Measurements from ENCODE around the gene ATP7B.

Gene ATP7B

DNA sequence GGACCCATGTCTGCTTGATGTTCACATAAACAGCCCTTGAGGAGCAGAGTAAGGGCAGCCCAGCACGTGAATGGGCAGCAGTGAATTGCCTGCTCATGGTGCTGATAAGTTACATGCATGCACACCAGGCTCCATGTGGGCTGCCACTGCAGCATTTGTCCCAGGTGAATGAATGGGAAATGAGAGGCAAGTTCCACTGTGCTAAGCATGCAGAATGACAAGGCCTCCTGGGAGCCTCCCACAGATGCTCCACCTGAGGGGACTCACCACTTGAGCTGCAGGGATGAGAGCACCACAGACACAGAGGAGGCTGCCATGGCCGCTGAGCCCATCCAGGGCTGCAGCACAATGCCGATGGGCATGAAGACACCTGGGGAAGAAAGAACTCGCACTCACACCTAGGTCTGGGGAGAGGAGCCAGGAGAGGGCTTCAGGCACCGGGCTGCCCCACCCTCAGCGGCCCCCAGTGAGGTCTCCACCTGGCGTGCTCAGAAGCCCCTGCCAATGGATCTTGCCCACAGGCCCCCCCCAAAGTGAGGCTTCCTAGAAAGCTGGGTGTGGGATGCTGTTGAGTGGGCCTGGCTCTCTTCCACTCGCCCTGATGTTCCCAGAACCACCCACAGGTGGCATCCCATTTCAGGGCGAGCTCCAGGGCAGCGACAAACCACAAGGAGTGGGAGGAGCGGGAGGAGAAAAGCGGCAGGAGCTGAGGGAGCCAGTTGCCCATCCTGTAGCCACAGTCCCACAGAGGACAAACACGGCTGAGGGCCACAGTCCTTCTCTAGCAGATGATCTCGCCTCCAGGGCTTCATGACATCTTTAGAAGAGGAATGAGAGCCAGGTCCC lies 75.7 kb downstream of the ATP7B start:
- H3K4me3 ChIP-seq (ENCODE audit: low read depth, low read length) = no peak overlapping the region
- TF ChIP-seq, protein P1, sequence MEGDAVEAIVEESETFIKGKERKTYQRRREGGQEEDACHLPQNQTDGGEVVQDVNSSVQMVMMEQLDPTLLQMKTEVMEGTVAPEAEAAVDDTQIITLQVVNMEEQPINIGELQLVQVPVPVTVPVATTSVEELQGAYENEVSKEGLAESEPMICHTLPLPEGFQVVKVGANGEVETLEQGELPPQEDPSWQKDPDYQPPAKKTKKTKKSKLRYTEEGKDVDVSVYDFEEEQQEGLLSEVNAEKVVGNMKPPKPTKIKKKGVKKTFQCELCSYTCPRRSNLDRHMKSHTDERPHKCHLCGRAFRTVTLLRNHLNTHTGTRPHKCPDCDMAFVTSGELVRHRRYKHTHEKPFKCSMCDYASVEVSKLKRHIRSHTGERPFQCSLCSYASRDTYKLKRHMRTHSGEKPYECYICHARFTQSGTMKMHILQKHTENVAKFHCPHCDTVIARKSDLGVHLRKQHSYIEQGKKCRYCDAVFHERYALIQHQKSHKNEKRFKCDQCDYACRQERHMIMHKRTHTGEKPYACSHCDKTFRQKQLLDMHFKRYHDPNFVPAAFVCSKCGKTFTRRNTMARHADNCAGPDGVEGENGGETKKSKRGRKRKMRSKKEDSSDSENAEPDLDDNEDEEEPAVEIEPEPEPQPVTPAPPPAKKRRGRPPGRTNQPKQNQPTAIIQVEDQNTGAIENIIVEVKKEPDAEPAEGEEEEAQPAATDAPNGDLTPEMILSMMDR (IDR thresholded peaks at IDR 0.05; ENCODE audit: low read depth, low read length) = no peak

DNA sequence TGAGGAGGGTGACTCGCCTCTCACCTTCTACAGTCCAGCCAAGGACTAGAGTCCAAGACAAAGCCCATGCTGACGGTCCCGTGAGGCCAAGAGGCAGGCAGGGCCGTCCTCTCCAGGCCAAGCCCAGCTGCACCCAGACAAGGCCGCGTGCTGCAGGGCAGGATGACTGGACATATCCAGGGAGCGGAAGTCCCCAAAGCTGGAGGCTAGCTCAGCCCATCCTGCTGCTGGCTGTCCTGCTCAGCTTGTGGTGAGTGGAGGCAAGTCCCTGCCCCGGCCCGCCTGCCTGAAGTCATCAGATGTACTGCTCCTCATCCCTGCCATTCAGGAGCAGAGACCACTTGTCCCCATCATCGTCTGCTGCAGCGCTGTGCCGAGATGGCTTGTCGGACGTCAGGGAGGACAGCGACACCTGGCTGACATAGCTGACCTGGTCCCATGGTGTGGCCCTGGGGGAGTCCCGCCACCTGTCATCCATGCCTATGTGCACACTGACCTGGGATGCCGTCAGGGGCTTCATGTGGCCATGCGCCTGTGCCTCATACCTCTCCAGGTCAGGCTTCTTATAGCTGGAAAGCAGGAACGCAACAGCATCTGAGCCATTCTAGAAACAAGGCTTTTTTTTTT lies 76.7 kb downstream of the ATP7B start:
- H3K4me3 ChIP-seq (ENCODE audit: low read depth, low read length) = no peak overlapping the region
- TF ChIP-seq, protein P1 (IDR thresholded peaks at IDR 0.05; ENCODE audit: low read depth, low read length) = no peak

DNA sequence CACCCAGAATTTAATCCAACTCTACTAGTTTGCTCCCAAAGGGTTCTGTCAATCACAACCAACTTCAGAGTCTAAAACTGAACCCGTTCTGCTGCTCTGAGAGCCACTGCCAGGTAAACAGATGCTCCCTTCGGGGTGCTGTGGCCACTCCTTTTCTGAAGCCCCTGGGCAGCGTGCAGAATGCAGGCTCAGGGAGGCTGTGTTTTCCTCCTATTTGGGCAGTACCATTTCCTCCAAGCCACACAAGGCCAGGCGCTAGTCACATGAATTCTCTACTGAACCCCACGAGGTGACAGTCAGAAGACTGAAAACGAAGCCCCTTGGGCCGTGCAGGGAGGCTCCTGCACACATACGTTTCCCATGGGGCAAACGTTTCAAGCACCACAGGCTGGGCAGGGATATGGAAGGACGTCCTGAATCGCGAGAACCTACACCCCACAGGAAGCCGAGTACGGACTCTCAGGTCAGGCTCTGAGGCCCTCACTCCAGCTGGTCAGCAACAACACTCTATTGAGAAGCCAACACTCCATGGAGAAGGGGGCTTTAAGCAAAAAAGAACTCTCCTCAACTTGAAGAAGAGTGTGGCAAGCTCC lies 77.7 kb downstream of the ATP7B start:
- TF ChIP-seq, protein P1 (IDR thresholded peaks at IDR 0.05; ENCODE audit: low read depth, low read length) = no peak
- H3K4me3 ChIP-seq (ENCODE audit: low read depth, low read length) = no peak overlapping the region

DNA sequence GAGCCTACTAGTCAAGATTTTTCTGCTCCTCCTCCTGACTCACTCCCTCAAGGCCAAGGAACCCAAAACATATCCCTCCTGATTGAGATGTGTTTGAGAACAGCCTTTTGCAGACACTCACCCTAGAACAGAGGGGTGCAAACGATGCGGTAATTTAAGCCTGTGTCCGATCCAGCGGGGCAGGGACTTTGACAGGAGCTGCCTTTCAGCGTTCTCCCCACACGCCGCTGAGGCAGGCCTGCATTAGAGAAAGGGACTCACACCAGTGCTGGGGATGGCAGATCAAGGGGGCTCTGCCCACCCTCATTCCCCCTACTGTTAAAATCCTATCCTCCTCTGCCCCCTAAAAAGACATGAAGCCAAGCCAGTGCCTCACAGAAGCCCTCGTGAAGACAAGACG lies 79.0 kb downstream of the ATP7B start:
- no peak overlapping the region for H3K4me3 ChIP-seq (ENCODE audit: low read depth, low read length)
- TF ChIP-seq, protein P1 (IDR thresholded peaks at IDR 0.05; ENCODE audit: low read depth, low read length) = no peak

DNA sequence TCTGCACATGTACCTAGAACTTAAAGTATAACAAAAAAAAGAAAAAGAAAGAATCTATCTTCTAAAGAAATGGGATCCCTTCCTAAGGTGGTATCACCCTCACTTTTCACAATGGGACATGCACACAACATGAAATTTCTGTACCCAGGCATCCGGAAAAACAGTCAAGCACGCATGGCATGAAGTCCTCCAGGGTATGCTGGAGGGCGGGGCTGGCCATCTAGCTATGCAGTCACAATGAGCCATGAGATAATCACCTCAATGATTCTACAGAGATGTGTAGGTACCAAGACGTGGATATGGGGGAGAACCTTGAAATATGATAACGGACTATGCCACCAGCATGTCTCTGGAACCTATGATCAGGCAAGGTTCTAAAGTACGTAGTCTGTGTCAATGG lies 79.6 kb downstream of the ATP7B start:
- TF ChIP-seq, protein P1 (IDR thresholded peaks at IDR 0.05; ENCODE audit: low read depth, low read length) = no peak
- H3K4me3 ChIP-seq (ENCODE audit: low read depth, low read length) = no peak overlapping the region

DNA sequence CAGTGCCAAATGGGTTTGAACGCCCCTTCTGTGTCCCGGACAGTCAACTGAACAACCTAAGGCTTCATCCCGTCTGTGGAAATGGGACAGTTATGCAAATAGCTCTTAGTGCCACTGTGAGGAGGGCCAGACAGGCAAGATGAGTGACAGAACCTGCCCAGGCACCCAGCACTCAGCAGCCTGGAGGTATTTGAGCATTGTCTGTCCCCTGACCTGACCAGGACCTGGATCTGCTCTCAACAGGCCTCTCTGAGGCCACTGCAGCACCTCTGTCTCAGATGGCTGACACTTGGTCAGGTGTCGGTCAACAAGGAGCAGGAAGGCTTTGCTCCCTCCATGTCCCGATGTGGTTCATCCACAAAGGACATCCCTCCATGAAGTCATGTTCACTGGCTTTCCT lies 81.6 kb downstream of the ATP7B start:
- H3K4me3 ChIP-seq (ENCODE audit: low read depth, low read length) = no peak overlapping the region
- TF ChIP-seq, protein P1 (IDR thresholded peaks at IDR 0.05; ENCODE audit: low read depth, low read length) = no peak

DNA sequence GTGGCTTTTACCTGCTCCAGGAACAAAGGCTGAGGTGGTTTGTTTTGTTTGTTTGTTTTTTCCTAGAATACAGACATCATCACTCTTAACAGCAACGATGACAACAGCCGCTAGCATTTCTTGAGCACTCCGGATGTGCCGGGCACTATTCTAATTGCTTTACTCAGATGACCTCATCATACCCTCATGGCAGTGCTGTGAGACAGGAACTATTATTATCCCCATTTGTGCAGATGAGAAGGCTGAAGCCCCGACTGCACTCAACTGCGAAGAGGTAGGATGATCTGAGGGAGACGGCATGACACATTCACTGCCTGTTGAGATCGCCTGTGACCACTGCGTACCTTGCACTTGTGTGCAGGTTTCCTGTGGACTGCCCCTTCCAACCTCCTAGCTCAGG lies 83.0 kb downstream of the ATP7B start:
- H3K4me3 ChIP-seq (ENCODE audit: low read depth, low read length) = no peak overlapping the region

More for the DNA sequence above, 83.0 kb downstream of the ATP7B start:
- TF ChIP-seq, protein P1 (IDR thresholded peaks at IDR 0.05; ENCODE audit: low read depth, low read length) = no peak
